Mesothelial cell of epicardium (in vitro differentiated cells): ENCODE results near the gene CIAPIN1. TPM values are rescaled to one million over a fixed set of nuclear protein-coding genes. Genes with fewer than 3 reads are reported as not detected.

Experiments
- DNase-seq, 2 experiments: peaks; one replicate each; pipeline ENCODE4 v3.0.0; 2021; ENCODE audit warnings: low spot score in 2 of 2; ENCODE audit not compliant: unreplicated experiment in 2 of 2
- H3K27ac Mint-ChIP-seq: 2 replicates; pipeline ENCODE4 v1.8.0; 2021; ENCODE audit warnings: mixed read lengths
- H3K27me3 Mint-ChIP-seq: 2 replicates; pipeline ENCODE4 v1.8.0; 2021; ENCODE audit warnings: low read depth, mixed read lengths
- H3K36me3 Mint-ChIP-seq: 2 replicates; pipeline ENCODE4 v1.8.0; 2021; ENCODE audit warnings: mixed read lengths
- H3K4me1 Mint-ChIP-seq: 2 replicates; pipeline ENCODE4 v1.8.0; 2021; ENCODE audit warnings: mixed read lengths
- H3K4me3 Mint-ChIP-seq: 2 replicates; pipeline ENCODE4 v1.8.0; 2021; ENCODE audit warnings: mild to moderate bottlenecking, moderate library complexity, mixed read lengths
- H3K9me3 Mint-ChIP-seq: 2 replicates; pipeline ENCODE4 v1.8.0; 2021; ENCODE audit warnings: mixed read lengths
- total RNA-seq: library from RNA; stranded (reverse); gene quantifications from 3 replicates; pipeline ENCODE4 v1.2.1, GENCODE V29; 2021
- TF ChIP-seq, protein P1 (sequence below): fragments of 200-600 bp; sonication (generic); IDR thresholded peaks from one replicate; pipeline ENCODE4 v1.5.0; 2021; ENCODE audit warnings: antibody characterized with exemption; ENCODE audit not compliant: unreplicated experiment

The CIAPIN1 gene
- total RNA-seq, 1 donor from 2014 or later: 62.9 TPM

DNA sequence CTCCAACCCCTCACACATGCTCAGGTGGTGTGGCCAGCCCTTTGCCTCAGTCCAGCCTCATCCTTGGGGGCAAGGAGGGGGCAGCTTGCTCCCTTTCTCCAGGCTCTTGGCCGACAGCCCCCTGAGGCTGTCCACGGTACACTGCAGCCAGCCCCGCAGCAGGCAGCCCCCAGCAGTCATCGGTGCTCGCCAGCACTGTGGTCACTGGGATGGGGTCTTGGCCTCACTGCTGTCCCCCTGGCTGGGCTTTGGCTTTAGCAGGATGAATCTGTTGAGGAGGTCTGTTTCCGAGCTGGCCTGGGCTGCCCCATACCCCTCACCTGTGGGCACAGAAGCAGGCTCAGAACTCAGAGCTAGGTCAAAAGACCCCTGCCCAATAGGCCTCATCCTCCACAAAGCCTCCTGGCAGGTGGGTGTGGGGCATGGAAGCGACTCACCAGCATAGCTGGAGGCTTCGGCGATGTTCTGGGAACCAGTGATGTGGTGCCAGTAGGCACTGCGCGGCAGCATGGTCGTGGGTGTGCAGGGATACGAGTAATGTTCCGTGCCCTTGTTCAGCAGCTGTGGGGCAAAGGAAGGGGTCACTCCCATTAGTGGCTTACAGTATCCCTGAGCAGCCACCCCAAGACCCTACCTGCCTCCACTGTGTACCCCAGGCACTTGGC is 26.1 kb upstream of the CIAPIN1 start:
- peaks cover 7% of the 10 kb centered on the region for H3K4me1 Mint-ChIP-seq
- H3K27ac Mint-ChIP-seq: no peak overlapping the region
- no peaks in the 10 kb centered on the region for H3K27me3 Mint-ChIP-seq
- no peak overlapping the region for H3K4me3 Mint-ChIP-seq
- no peaks in the 10 kb centered on the region for H3K9me3 Mint-ChIP-seq
- DNase-seq: no peak
- H3K36me3 Mint-ChIP-seq: peaks cover 15% of the 10 kb centered on the region
- TF ChIP-seq, protein P1, sequence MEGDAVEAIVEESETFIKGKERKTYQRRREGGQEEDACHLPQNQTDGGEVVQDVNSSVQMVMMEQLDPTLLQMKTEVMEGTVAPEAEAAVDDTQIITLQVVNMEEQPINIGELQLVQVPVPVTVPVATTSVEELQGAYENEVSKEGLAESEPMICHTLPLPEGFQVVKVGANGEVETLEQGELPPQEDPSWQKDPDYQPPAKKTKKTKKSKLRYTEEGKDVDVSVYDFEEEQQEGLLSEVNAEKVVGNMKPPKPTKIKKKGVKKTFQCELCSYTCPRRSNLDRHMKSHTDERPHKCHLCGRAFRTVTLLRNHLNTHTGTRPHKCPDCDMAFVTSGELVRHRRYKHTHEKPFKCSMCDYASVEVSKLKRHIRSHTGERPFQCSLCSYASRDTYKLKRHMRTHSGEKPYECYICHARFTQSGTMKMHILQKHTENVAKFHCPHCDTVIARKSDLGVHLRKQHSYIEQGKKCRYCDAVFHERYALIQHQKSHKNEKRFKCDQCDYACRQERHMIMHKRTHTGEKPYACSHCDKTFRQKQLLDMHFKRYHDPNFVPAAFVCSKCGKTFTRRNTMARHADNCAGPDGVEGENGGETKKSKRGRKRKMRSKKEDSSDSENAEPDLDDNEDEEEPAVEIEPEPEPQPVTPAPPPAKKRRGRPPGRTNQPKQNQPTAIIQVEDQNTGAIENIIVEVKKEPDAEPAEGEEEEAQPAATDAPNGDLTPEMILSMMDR: no peak

DNA sequence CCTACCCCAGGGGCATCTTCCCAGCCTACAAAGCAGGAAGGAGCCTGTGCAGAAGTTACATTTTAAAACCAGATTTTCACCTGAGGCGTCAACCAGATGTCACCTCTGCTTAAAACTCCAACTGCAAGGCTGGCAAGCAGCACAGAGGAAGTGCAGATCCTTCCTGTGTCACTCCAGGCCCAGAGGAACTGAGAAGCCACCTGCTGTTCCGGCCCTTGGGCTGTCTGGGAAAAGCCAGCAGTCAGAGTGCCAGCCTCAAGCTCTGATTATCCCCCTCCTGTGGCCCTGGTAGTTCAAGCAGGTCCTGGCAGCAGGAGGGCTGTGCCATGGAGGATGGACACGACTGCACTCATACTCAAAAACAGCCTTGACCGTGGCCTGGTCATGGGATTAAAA is 25.5 kb upstream of the CIAPIN1 start:
- H3K27me3 Mint-ChIP-seq: no peaks in the 10 kb centered on the region
- H3K27ac Mint-ChIP-seq: no peak overlapping the region
- peaks cover 7% of the 10 kb centered on the region for H3K4me1 Mint-ChIP-seq
- TF ChIP-seq, protein P1: no peak
- H3K9me3 Mint-ChIP-seq: no peaks in the 10 kb centered on the region
- DNase-seq: no peak
- H3K36me3 Mint-ChIP-seq: peaks cover 17% of the 10 kb centered on the region
- H3K4me3 Mint-ChIP-seq: no peak overlapping the region

DNA sequence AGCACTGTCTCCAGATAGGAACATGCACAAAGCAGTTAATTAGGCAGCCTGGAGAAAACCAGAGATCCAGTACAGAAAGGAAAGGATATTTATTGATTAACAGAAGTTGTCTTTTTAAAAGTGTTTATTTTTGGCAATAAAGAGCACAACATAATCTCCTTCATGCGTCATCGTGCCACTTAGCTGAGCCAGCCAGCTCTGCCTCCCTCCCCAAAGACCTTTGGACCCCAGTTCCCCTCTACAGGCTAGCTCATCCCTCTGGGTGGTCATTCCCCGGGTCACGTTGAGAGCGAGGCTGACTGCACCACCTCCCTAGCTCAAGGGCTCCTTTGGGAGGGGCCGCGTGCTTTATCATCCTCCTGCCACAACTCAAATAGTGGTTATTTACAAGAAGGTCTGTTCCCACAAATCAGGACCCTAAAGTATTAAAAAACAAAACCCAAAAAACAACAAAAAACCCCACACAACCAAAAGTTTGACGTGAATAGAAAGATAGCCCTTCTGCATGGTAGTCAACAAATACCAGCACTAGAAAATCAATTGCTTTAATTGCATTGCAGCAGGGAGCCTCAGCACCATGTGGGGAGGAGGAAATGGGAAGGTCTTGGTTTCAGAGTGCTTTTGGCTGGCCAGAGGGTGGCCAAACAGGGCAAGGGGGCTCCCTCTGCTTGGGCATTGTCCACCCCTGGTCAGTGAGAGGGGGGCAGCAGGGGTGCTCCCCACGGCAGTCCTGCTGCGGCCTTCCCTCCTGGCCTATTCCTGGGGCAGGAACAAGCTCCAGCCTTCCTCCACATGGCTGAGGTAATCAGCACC is 24.9 kb upstream of the CIAPIN1 start:
- Mint-ChIP-seq H3K4me1 (peaks cover 7% of the 10 kb centered on the region), H3K27me3 (no peaks in the 10 kb centered on the region), H3K27ac (peak overlapping the region; percentile 48), H3K36me3 (peaks cover 17% of the 10 kb centered on the region), H3K9me3 (no peaks in the 10 kb centered on the region), H3K4me3 (no peak overlapping the region)
- TF ChIP-seq, protein P1: no peak
- no peak for DNase-seq

DNA sequence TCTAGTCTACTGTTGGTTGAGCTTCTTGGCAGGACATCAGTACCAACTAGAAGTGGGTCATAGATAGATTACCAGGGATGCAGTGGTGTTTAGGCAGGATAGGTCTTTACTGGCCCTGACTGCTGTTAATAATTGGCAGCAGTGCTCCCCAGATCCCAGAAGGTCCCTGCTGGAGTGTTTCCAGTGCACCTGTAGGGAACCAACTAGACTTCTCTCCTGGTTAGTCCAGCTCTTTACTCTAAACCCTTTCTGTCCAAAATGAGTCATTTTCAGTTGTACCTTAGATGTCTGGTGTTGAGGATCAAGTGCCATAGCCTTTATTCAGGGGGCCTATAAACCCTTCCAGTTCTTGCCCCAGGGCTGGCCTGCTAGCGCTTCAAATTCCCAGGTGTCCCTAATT is 24.0 kb upstream of the CIAPIN1 start:
- peaks cover 17% of the 10 kb centered on the region for H3K36me3 Mint-ChIP-seq
- no peak overlapping the region for H3K27ac Mint-ChIP-seq
- H3K9me3 Mint-ChIP-seq: no peaks in the 10 kb centered on the region
- H3K4me1 Mint-ChIP-seq: peaks cover 3% of the 10 kb centered on the region
- no peak for DNase-seq
- no peak overlapping the region for H3K4me3 Mint-ChIP-seq
- no peaks in the 10 kb centered on the region for H3K27me3 Mint-ChIP-seq
- TF ChIP-seq, protein P1: no peak

DNA sequence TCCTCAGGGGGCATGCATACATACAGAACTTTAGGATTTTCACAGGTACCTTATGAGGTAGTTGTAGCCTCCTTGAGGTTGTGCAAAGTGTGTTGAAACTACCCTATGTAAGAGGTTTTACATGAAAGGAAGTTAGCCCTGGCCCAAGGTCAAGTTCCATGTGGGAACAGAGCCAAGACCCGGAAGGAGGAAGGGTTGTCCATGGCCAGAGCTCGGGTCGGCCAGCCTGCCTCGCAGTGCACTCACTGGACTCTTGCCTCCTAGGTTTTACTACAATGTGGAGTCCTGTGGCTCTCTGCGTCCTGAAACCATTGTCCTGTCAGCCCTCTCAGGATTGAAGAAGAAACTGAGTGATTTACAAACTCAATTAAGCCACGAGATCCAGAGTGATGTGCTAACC is 23.5 kb upstream of the CIAPIN1 start:
- Mint-ChIP-seq H3K4me1 (no peaks in the 10 kb centered on the region), H3K27ac (no peak overlapping the region), H3K27me3 (no peaks in the 10 kb centered on the region), H3K36me3 (peaks cover 22% of the 10 kb centered on the region), H3K4me3 (no peak overlapping the region), H3K9me3 (no peaks in the 10 kb centered on the region)
- DNase-seq: no peak
- TF ChIP-seq, protein P1: no peak
